ENCODE measurements around the gene SMC3.

Gene SMC3

GRCh38 chr10:110544958-110545537, 22.4 kb upstream of the SMC3 start:
- DNase-seq (ENCODE audit: low spot score), result no peak
- no peak for FAIRE-seq

GRCh38 chr10:110546077-110546476, 21.4 kb upstream of the SMC3 start:
- FAIRE-seq (no peak), DNase-seq (ENCODE audit: low spot score) (no peak)

- FAIRE-seq (no peak), DNase-seq (ENCODE audit: low spot score) (no peak)
Measured at GRCh38 chr10:110546499-110547110, 20.9 kb upstream of the SMC3 start.

GRCh38 chr10:110547139-110547761, 20.2 kb upstream of the SMC3 start:
- FAIRE-seq (peak; percentile 52), DNase-seq (ENCODE audit: low spot score) (peak; percentile 66)

- no peak for DNase-seq (ENCODE audit: low spot score)
- FAIRE-seq, result no peak
Measured at GRCh38 chr10:110548002-110548401, 19.5 kb upstream of the SMC3 start.

GRCh38 chr10:110549211-110549610, 18.3 kb upstream of the SMC3 start:
- FAIRE-seq, result no peak
- DNase-seq (ENCODE audit: low spot score), result no peak

- DNase-seq (ENCODE audit: low spot score) (no peak), FAIRE-seq (no peak)
Measured at GRCh38 chr10:110553905-110554304, 13.6 kb upstream of the SMC3 start.

GRCh38 chr10:110556296-110556695, 11.2 kb upstream of the SMC3 start:
- FAIRE-seq (no peak), DNase-seq (ENCODE audit: low spot score) (no peak)

- FAIRE-seq, result no peak
- peak; percentile 62 for DNase-seq (ENCODE audit: low spot score)
Measured at GRCh38 chr10:110556969-110557601, 10.4 kb upstream of the SMC3 start.

GRCh38 chr10:110558041-110558440, 9.5 kb upstream of the SMC3 start:
- FAIRE-seq, result no peak
- DNase-seq (ENCODE audit: low spot score), result no peak

GRCh38 chr10:110560012-110560411, 7.5 kb upstream of the SMC3 start:
- FAIRE-seq (no peak), DNase-seq (ENCODE audit: low spot score) (no peak)

- FAIRE-seq (no peak), DNase-seq (ENCODE audit: low spot score) (no peak)
Measured at GRCh38 chr10:110561292-110561691, 6.2 kb upstream of the SMC3 start.

GRCh38 chr10:110562348-110562747, 5.1 kb upstream of the SMC3 start:
- FAIRE-seq (no peak), DNase-seq (ENCODE audit: low spot score) (no peak)

GRCh38 chr10:110563132-110563531, 4.4 kb upstream of the SMC3 start:
- DNase-seq (ENCODE audit: low spot score) (no peak), FAIRE-seq (no peak)

- DNase-seq (ENCODE audit: low spot score), result no peak
- no peak for FAIRE-seq
Measured at GRCh38 chr10:110566472-110567200, 859 bp upstream of the SMC3 start.

GRCh38 chr10:110568055-110568735, 700 bp downstream of the SMC3 start:
- no peak for FAIRE-seq
- DNase-seq (ENCODE audit: low spot score), result peak; percentile 20

- FAIRE-seq (no peak), DNase-seq (ENCODE audit: low spot score) (no peak)
Measured at GRCh38 chr10:110569122-110569521, 1.6 kb downstream of the SMC3 start.

- no peak for FAIRE-seq
Measured at GRCh38 chr10:110569736-110570135, 2.2 kb downstream of the SMC3 start.

GRCh38 chr10:110571093-110571743, 3.7 kb downstream of the SMC3 start:
- DNase-seq (ENCODE audit: low spot score) (no peak), FAIRE-seq (no peak)

More at GRCh38 chr10:110569736-110570135, 2.2 kb downstream of the SMC3 start:
- no peak for DNase-seq (ENCODE audit: low spot score)

- FAIRE-seq, result no peak
- DNase-seq (ENCODE audit: low spot score), result no peak
Measured at GRCh38 chr10:110572862-110573261, 5.4 kb downstream of the SMC3 start.

- peak; percentile 86 for FAIRE-seq
Measured at GRCh38 chr10:110574420-110574819, 6.9 kb downstream of the SMC3 start.

More at GRCh38 chr10:110574420-110574819, 6.9 kb downstream of the SMC3 start:
- no peak for DNase-seq (ENCODE audit: low spot score)
